Spleen (tissue), 7 donors: ENCODE data around the gene RSAD1.

Experiments used
- CTCF ChIP-seq, 11 experiments: fragments of 200-600 bp in 7 of 11; fragments of 450-650 bp in 4 of 11; sonication (generic) in 4 of 11; IDR thresholded peaks in 8 of 11; conservative IDR thresholded peaks in 3 of 11; 1 replicate in 7 of 11; 2 replicates in 4 of 11; pipeline versions ENCODE4 v1.4.0 to v1.8.0; 2016 to 2021; ENCODE audit warnings: antibody characterized with exemption in 11 of 11, inconsistent platforms in 4 of 11, mild to moderate bottlenecking in 1 of 11
- POLR2A ChIP-seq, 3 donors: fragments of 450-650 bp; IDR thresholded peaks; one replicate each; pipeline ENCODE4 v1.5.1; 2017; ENCODE audit warnings: antibody characterized with exemption in 3 of 3, mild to moderate bottlenecking in 1 of 3
- donor health status: DM: no; HTN: no; CAD: no; lungs with moderate emphysema.
- donor health status: DM: no; HTN: no; CAD: no.
- donor health status: DM: no; HTN: no; CAD: no.

DNA sequence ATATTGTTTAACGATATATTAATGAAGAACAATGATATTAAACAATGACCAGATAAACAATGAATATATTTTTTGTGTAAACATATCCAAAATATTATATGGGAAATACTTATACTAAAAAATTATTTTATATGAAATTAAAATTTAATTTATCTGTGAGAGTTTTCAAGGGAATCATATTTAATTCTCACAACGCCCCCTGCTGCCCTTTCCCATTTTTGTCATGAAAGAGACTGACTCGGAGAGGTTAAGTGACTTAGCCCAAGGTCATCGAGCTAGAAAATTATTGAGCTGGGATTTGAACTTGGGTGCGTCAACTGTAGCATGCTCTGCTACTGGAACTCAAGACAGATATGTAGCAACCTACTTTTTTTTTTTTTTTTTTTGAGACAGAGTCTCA is 22.4 kb downstream of the RSAD1 start:
- TF ChIP-seq CTCF (IDR thresholded peaks at IDR 0.05 in 8 of 11, conservative IDR thresholded peaks at IDR 0.05 in 3 of 11) (peak in 7 of 11 experiments; percentile 23 to 56 (median 42)), POLR2A (IDR thresholded peaks at IDR 0.05) (no peak)
